Memory B cell (primary cell): ENCODE results near the gene FBRSL1.
A peak's percentile ranks its signal among the peaks of the same experiment; 100 is the strongest.

Experiments
- ATAC-seq: fragments of 150-1000 bp; cut with Tn5 transposase; 2 replicates; pipeline ENCODE4 v1.10.0; 2021; ENCODE audit warnings: low read depth, mild to moderate bottlenecking, moderate library complexity
- DNase-seq, 2 donors: peaks; one replicate each; pipeline ENCODE4 v3.0.0; 2022; ENCODE audit warnings: low spot score in 2 of 2
- H3K27ac Mint-ChIP-seq: one replicate; pipeline ENCODE4 v1.8.0; 2022; ENCODE audit warnings: mild to moderate bottlenecking, moderate library complexity, mixed read lengths
- H3K27me3 Mint-ChIP-seq: one replicate; pipeline ENCODE4 v1.8.0; 2022; ENCODE audit warnings: mixed read lengths
- H3K36me3 Mint-ChIP-seq: one replicate; pipeline ENCODE4 v1.8.0; 2022; ENCODE audit warnings: mild to moderate bottlenecking, mixed read lengths
- H3K4me1 Mint-ChIP-seq: one replicate; pipeline ENCODE4 v1.8.0; 2022; ENCODE audit warnings: mixed read lengths
- H3K4me3 Mint-ChIP-seq: one replicate; pipeline ENCODE4 v1.8.0; 2022; ENCODE audit warnings: mild to moderate bottlenecking, moderate library complexity, mixed read lengths
- H3K9me3 Mint-ChIP-seq: one replicate; pipeline ENCODE4 v1.8.0; 2022; ENCODE audit warnings: mixed read lengths

FBRSL1 gene

DNA sequence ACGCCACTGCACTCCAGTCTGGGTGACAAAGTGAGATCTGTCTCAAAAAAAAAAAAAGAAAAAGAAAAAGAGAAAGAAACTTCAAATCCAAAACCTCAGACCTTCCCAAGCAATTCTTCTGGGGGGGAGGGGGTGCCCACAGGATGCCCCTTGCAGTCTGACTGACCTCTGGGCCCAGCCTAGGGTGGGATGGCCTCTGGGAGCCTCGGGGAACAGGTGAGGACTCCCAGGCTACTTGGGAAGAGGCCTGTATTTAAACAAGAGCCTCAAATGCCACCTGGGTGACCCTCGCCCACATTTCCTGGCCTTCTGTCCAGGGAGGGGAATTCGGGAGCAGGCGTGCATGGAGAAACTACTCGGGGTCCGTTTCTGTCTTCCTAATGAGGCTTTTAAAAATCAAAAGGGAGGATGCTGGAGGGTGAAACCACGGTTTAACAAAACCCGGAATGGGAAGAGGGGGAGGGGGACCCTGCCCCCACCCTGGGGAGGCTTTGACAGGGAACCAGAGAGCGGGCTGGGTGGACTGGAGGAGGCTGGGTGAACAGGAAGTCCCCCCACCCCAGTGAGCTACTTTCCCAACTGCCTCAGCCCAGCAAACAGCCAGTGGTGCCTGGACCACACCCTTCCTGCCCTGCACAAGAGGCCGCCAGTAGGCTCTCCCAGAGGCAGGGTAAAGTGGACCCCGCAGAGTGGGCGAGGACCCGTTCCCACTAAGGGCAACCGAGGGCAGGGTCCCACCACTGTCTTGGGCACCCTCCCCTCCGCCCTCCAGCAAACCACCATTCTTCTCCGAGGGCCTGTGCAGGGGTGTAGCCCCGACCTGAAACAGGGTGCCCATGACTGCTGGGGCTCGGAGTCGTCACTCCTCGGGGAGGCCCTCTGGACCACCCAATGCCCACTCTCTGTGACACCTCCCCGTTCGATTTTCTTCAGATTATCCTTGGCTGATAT, 1.5 kb upstream of the FBRSL1 start:
- Mint-ChIP-seq H3K4me1 (peaks cover 47% of the 10 kb centered on the region), H3K27ac (peak overlapping the region; percentile 94), H3K9me3 (no peaks in the 10 kb centered on the region), H3K36me3 (peaks cover 3% of the 10 kb centered on the region), H3K27me3 (no peaks in the 10 kb centered on the region), H3K4me3 (peak overlapping the region; percentile 93)
- DNase-seq (no peak), ATAC-seq (no peak)

DNA sequence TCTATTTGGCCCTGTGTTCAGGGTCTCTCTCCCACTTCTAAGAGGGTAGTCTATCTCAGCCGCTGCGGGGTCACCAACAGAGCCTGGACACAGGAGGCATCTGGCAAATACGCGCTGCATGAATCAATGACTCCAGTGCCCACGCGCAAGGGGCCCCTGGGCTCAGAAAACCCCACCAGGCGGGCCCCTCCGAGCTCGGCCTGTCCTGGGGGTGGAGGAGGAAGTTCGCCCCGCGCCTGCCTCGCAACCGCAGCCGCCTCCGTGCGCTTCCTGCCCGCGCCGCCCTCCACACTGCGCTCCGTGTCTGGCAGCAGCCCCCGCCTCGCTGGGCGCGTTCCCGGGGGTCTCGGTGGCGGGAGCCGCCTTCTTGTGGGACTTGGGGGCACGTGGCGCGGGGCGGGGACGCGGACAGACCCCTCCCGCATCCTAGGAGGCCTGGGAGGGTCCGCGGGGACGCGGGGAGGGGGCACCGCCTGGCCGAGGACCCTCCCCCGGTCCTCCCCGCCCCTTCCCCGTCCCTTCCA, 811 bp upstream of the FBRSL1 start:
- Mint-ChIP-seq H3K4me1 (peaks cover 53% of the 10 kb centered on the region), H3K27me3 (no peaks in the 10 kb centered on the region), H3K9me3 (no peaks in the 10 kb centered on the region), H3K4me3 (peak overlapping the region; percentile 93), H3K36me3 (peaks cover 3% of the 10 kb centered on the region), H3K27ac (peak overlapping the region; percentile 94)
- peak; percentile 58 to 60 for DNase-seq
- peak; percentile 46 for ATAC-seq

DNA sequence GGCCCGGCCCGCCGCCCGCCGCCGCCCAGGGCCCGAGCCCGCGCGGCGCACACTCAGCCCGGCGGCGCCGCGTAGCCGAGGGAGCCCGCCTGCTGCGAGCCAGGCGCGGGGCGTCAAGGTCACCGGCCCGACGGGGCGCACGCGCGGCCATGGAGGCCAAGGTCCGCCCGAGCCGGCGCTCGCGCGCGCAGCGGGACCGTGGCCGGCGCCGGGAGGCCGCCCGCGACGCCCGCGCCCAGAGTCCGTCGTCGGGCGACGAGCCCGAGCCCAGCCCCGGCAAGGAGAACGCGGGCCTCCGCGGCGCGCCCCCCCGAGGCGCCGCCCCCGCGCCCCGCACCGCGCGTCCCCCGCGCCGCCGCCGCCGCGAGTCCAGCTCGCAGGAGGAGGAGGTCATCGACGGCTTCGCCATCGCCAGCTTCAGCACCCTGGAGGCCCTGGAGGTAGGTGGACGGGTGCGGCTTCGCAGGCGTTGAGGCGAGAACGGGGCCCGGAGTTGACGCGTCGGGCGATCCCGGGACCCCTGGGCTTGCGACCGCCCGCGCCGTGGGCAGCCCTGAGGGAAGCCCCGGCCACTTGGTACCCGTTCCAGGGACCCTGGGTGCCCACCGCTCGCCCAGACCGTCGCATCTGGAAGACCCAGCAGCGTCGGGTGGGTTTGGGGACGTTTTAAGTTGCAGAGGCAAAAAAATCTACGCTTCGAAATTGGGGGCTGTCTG, 629 bp downstream of the FBRSL1 start:
- Mint-ChIP-seq H3K4me3 (peak overlapping the region; percentile 80), H3K36me3 (peaks cover 3% of the 10 kb centered on the region), H3K4me1 (peaks cover 59% of the 10 kb centered on the region), H3K27ac (peak overlapping the region; percentile 76), H3K9me3 (no peaks in the 10 kb centered on the region), H3K27me3 (no peaks in the 10 kb centered on the region)
- ATAC-seq = no peak
- no peak for DNase-seq

DNA sequence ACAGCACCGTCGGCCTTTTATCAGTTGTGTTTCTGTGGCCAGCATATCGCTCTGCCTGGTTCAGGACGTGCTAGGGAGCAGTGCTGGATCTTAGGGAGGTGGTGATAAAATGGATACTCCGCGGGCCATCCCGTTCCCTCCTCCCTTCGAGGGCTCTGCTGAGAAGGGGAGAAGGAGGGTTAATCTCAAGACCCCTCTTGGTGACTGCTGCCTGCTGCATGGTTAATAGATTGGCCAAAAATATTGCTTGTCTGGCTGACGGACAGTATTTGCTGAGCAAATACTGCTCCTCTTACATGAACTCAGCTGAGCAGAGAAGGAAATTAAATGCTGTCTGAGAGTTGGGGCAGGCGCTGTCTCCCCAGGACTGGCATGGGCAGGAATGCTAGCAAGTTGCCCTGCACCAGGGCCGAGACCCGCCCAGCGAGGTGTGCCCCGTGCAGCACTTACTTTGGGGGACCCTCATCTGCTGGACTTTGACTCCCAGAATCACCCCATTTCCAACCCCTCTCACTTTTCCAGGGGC, 1.2 kb downstream of the FBRSL1 start:
- DNase-seq (no peak), ATAC-seq (no peak)
- Mint-ChIP-seq H3K4me1 (peaks cover 58% of the 10 kb centered on the region), H3K9me3 (no peaks in the 10 kb centered on the region), H3K27ac (peak overlapping the region; percentile 76), H3K36me3 (peaks cover 3% of the 10 kb centered on the region), H3K4me3 (peak overlapping the region; percentile 80), H3K27me3 (no peaks in the 10 kb centered on the region)

DNA sequence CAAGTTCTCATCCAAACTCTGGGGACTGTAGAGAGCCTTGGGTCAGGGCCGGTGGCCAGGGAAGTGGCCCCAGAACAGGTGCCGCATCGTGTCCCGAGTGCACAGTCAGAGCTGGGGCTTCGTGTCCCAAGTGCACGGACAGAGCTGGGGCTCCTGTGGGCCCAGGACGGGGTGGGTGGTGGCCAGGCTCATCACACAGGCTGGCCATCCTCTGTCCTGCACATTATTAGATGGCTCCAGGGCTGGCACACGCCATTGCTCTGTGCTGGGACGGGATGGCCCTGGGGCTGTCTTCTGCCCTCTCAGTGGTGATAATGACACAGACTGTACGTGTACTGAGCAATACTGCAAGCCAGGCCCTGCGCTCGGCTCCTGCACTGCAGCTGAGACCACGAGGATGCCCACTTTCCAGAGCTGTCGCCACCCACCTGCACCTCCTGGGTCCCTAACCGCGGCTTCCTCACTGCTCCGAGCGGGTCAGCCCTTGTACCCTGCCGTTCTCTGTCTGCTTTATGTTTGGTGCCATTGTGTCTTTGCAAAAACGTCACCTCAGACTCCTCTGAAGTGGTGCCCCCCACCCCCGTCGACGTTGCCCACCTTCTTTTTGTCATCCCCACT, 1.9 kb downstream of the FBRSL1 start:
- peak overlapping the region; percentile 45 for H3K27ac Mint-ChIP-seq
- no peak for ATAC-seq
- no peak for DNase-seq
- H3K9me3 Mint-ChIP-seq = no peaks in the 10 kb centered on the region
- peaks cover 3% of the 10 kb centered on the region for H3K36me3 Mint-ChIP-seq
- no peaks in the 10 kb centered on the region for H3K27me3 Mint-ChIP-seq
- peak overlapping the region; percentile 80 for H3K4me3 Mint-ChIP-seq
- H3K4me1 Mint-ChIP-seq = peaks cover 60% of the 10 kb centered on the region

DNA sequence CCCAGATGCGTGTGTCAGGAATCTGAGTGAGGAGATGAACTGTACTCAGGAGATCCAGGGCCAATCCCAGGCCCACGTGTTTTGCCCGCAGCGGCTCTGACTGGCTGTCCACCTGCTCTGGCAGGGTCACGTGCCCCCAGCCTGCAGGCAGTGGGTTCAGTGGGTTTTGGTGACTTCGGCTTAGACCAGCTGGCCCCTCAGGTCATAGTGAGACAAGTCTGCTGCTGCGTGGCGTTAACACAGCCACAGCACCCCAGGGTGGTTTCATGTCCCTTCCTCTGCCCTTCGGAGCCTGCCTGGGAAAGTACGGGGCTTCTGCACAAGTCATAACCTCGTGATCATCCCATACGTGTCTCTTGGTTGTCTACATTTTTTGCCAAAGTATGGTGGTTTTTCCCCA, 2.6 kb downstream of the FBRSL1 start:
- peak; percentile 14 for ATAC-seq
- no peak for DNase-seq
- Mint-ChIP-seq H3K36me3 (peaks cover 3% of the 10 kb centered on the region), H3K4me1 (peaks cover 58% of the 10 kb centered on the region), H3K9me3 (no peaks in the 10 kb centered on the region), H3K27me3 (no peaks in the 10 kb centered on the region), H3K4me3 (peak overlapping the region; percentile 80), H3K27ac (peak overlapping the region; percentile 45)

DNA sequence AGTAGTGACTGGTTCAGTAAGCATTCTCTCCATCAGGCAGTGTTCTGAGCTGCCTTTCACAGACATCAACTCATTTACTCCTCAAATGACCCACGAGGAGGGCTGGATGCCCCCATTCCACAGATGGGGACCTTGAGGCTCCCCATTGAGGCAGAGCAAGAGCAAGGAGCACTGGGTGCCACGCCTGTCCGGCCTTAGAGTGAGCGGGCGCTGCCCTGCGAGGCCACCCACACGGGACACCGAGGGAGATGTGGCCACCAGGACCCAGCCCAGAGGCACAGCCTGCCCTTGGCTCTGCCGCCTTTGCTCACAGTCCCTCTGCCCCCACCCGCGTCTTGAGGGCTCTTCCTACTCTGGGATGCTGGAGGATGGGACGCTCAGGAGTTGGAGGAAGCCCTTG, 3.0 kb downstream of the FBRSL1 start:
- no peak for ATAC-seq
- DNase-seq = no peak
- Mint-ChIP-seq H3K36me3 (peaks cover 3% of the 10 kb centered on the region), H3K9me3 (no peaks in the 10 kb centered on the region), H3K4me1 (peaks cover 57% of the 10 kb centered on the region), H3K4me3 (peak overlapping the region; percentile 80), H3K27ac (peak overlapping the region; percentile 45), H3K27me3 (no peaks in the 10 kb centered on the region)

DNA sequence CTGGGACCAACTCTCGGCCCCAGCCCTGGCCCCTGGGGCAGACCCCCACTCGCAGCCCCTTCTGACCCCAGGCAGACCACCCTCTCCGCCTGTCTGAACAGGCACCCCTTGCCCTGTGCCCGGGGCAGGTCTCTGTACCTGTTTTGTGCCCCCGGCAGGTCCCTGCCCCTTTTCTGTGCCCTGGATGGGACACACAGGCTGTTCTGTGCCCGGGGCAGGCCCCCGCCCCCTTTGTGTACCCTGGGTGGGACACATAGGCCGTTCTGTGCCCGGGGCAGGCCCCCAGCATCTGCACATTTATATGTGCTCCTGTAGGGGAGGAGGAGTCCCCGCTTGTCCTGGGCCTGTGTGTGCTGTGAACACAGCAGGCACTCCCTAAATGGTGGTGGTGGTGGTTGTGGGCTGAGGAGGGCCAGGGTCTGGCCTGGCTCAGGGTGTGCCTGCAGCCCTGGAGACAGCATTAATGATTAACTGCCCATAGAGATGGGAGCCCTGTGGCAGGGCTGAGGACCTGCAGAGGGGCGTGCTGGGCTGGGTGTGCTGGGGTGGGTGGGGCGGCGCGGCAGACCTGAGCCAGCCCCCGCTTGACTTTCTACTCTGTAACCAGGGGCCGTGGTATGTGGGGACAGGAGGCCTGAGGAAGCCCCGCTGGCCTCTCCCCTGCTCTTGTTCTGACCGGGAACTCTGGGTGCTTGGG, 3.7 kb downstream of the FBRSL1 start:
- DNase-seq (no peak), ATAC-seq (no peak)
- H3K4me3 Mint-ChIP-seq = peak overlapping the region; percentile 59
- H3K27ac Mint-ChIP-seq = peak overlapping the region; percentile 45
- peaks cover 3% of the 10 kb centered on the region for H3K36me3 Mint-ChIP-seq
- peaks cover 53% of the 10 kb centered on the region for H3K4me1 Mint-ChIP-seq
- H3K27me3 Mint-ChIP-seq = no peaks in the 10 kb centered on the region
- no peaks in the 10 kb centered on the region for H3K9me3 Mint-ChIP-seq

DNA sequence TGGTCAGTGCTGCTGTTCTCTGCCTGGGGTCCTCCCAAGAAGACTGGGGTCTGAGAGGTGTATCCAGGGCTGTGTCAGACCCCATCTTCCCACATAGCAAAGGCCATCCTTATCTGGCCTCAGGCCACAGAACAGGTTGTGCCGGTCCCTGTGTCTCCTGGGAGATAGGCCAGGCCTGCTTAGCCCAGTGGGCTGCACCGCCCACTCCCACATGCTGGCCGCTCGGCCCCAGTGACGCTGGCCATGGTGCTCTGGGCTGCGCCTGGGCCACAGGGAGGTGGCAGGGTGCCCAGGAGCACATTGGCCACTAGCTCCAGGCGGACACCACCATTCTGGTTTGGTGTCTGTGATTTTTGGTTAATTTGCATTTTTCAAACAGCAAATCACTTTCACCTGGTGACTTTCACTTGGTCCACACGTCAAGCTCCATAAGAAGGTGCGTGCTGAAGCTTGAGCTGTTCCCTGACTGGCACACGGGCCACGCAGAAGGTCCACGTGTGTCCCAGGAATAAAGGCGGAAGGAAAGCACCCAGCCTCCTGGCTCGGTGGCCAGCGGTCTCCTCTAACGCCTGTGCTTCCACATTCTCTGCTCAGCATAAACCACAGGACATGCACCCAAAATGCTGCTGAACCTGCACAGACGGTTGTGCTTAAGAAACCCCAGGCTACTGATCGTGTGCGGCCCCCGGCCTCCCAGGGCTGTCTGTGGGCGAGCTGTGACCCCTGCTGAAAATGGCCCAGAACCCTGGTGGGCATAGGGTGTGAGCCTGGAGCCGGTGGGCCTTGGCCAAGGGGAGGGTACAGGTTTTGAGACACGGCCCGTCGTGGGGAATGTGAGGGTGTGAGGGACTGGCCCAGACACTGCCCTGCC, 4.6 kb downstream of the FBRSL1 start:
- Mint-ChIP-seq H3K27me3 (no peaks in the 10 kb centered on the region), H3K9me3 (no peaks in the 10 kb centered on the region), H3K4me3 (peak overlapping the region; percentile 59), H3K27ac (peak overlapping the region; percentile 45), H3K36me3 (peaks cover 3% of the 10 kb centered on the region), H3K4me1 (peaks cover 52% of the 10 kb centered on the region)
- ATAC-seq = no peak
- DNase-seq = no peak

DNA sequence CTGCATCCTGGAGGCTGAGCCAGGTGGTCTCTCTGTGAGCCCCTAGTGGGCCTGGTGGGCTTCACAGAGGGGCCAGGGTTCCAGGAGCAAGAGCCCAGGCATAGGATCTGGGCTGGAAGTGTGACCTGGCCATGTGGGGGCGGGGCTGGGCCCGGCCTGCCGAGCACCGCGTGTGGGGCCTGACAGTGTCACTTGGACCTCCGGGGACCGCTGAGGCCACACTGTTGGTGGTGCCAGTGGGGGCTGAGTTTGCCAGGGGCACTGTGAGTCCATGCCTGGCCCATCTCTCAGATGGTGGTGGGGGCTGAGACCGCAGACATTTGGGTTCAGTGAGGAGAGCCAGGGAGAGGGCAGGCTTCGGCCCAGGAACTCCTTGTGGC, 5.2 kb downstream of the FBRSL1 start:
- no peak for DNase-seq
- Mint-ChIP-seq H3K27ac (no peak overlapping the region), H3K27me3 (no peaks in the 10 kb centered on the region), H3K9me3 (no peaks in the 10 kb centered on the region), H3K4me1 (peaks cover 57% of the 10 kb centered on the region), H3K4me3 (no peak overlapping the region), H3K36me3 (peaks cover 3% of the 10 kb centered on the region)
- no peak for ATAC-seq

DNA sequence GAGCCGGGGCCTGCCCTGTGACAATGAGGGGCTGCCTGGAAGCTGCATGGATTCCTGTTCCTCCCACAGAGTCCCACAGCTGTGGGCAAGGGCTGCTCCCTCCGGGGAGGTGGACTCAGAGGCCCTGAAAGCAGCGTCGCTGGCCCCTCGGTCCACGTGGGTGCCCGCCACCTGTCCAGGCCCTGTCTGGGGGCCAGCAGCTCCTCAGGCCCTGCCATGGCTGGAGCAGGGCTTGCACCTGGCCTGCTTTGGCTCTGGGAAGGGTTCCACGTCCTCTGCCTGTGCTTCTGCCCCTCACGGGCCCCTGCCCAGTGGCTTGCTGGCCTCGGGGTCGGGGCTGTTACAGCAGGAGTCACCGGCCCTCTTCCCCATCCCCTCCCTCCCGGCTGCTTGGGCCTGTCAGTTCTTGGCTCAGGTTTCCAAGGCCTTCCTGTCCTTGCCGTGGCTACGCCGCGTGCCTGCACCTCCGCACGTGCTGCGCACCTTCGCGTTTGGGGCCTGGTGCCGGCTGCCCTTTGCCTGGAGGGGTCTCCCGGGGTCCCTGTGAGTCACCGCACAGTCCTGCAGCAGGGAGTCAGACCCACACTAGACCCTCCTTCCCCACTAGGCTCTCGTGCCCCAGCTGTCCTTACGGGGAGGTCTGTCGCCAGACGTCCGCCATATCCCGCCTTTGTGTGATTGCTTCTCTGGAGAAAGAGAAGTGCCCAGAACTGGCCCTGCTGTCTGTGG, 5.8 kb downstream of the FBRSL1 start:
- Mint-ChIP-seq H3K4me3 (no peak overlapping the region), H3K4me1 (peaks cover 64% of the 10 kb centered on the region)

DNA sequence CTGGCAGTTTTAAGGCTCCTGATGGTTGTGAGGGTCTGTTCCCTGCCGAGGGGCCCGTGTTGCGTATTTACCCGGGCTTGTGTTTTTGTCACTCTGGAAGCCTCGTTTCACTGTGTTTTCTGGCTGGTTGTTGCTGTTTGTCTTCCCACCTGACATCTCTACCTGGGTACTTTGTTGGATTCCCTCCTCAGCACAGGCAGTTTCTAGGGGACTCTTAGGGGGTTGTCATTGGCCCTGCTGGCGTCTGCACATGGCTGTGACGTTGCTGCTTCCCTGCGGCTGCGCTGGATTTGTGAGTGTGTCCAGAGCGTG, 6.4 kb downstream of the FBRSL1 start:
- H3K27ac Mint-ChIP-seq = no peak overlapping the region
- H3K36me3 Mint-ChIP-seq = peaks cover 3% of the 10 kb centered on the region
- H3K4me1 Mint-ChIP-seq = peaks cover 62% of the 10 kb centered on the region
- ATAC-seq (no peak), DNase-seq (no peak)
- no peak overlapping the region for H3K4me3 Mint-ChIP-seq
- H3K27me3 Mint-ChIP-seq = no peaks in the 10 kb centered on the region
- H3K9me3 Mint-ChIP-seq = no peaks in the 10 kb centered on the region

More for the DNA sequence above, 5.8 kb downstream of the FBRSL1 start:
- no peaks in the 10 kb centered on the region for H3K27me3 Mint-ChIP-seq
- H3K36me3 Mint-ChIP-seq = peaks cover 3% of the 10 kb centered on the region
- no peak for ATAC-seq
- DNase-seq = no peak
- H3K27ac Mint-ChIP-seq = no peak overlapping the region
- no peaks in the 10 kb centered on the region for H3K9me3 Mint-ChIP-seq
